ENCODE measurements around the gene CACNB4.
"Not testable (repeated sequence)": the region's sequence is repeated elsewhere in the genome, so short reads cannot be mapped to it uniquely, and the experiment has no call there.

CACNB4 gene

GRCh38 chr2:151945186-151945585 lies 153.7 kb downstream of the CACNB4 start:
- no peak overlapping the region for H3K27ac ChIP-seq
- no peaks in the 10 kb centered on the region for H3K36me3 ChIP-seq
- no peaks in the 10 kb centered on the region for H3K9me3 ChIP-seq (ENCODE audit: severe bottlenecking)
- no peak for DNase-seq
- no peak overlapping the region for H3K4me3 ChIP-seq (ENCODE audit: low read depth, low read length)
- H3K27me3 ChIP-seq (ENCODE audit: insufficient read depth, low read depth, severe bottlenecking): no peaks in the 10 kb centered on the region
- no peak for TF ChIP-seq CTCF (IDR thresholded peaks at IDR 0.05; ENCODE audit: low read depth, low read length)

GRCh38 chr2:151943461-151943860 lies 155.4 kb downstream of the CACNB4 start:
- Histone ChIP-seq H3K36me3 (no peaks in the 10 kb centered on the region), H3K27ac (no peak overlapping the region), H3K9me3 (ENCODE audit: severe bottlenecking) (no peaks in the 10 kb centered on the region), H3K4me3 (ENCODE audit: low read depth, low read length) (no peak overlapping the region), H3K27me3 (ENCODE audit: insufficient read depth, low read depth, severe bottlenecking) (no peaks in the 10 kb centered on the region)
- no peak for TF ChIP-seq CTCF (IDR thresholded peaks at IDR 0.05; ENCODE audit: low read depth, low read length)
- no peak for DNase-seq

GRCh38 chr2:151942540-151943205 lies 156.2 kb downstream of the CACNB4 start:
- not testable (repeated sequence) for H3K9me3 ChIP-seq (ENCODE audit: severe bottlenecking); H3K27ac ChIP-seq; DNase-seq; H3K4me3 ChIP-seq (ENCODE audit: low read depth, low read length); H3K36me3 ChIP-seq; H3K27me3 ChIP-seq (ENCODE audit: insufficient read depth, low read depth, severe bottlenecking)

- Histone ChIP-seq H3K27ac (no peak overlapping the region), H3K4me3 (ENCODE audit: low read depth, low read length) (no peak overlapping the region), H3K27me3 (ENCODE audit: insufficient read depth, low read depth, severe bottlenecking) (no peaks in the 10 kb centered on the region), H3K36me3 (no peaks in the 10 kb centered on the region), H3K9me3 (ENCODE audit: severe bottlenecking) (no peaks in the 10 kb centered on the region)
- DNase-seq: no peak
- no peak for TF ChIP-seq CTCF (IDR thresholded peaks at IDR 0.05; ENCODE audit: low read depth, low read length)
These were observed 160.9 kb downstream of the CACNB4 start for GRCh38 chr2:151937966-151938365.

GRCh38 chr2:151936626-151937025 lies 162.2 kb downstream of the CACNB4 start:
- no peaks in the 10 kb centered on the region for H3K36me3 ChIP-seq
- H3K27me3 ChIP-seq (ENCODE audit: insufficient read depth, low read depth, severe bottlenecking): no peaks in the 10 kb centered on the region
- no peak for DNase-seq
- no peak for TF ChIP-seq CTCF (IDR thresholded peaks at IDR 0.05; ENCODE audit: low read depth, low read length)
- H3K9me3 ChIP-seq (ENCODE audit: severe bottlenecking): no peaks in the 10 kb centered on the region
- no peak overlapping the region for H3K4me3 ChIP-seq (ENCODE audit: low read depth, low read length)
- no peak overlapping the region for H3K27ac ChIP-seq

- Histone ChIP-seq H3K9me3 (ENCODE audit: severe bottlenecking) (no peaks in the 10 kb centered on the region), H3K36me3 (no peaks in the 10 kb centered on the region), H3K27ac (no peak overlapping the region), H3K4me3 (ENCODE audit: low read depth, low read length) (no peak overlapping the region), H3K27me3 (ENCODE audit: insufficient read depth, low read depth, severe bottlenecking) (no peaks in the 10 kb centered on the region)
- TF ChIP-seq CTCF (IDR thresholded peaks at IDR 0.05; ENCODE audit: low read depth, low read length): no peak
- no peak for DNase-seq
These were observed 165.5 kb downstream of the CACNB4 start for GRCh38 chr2:151933266-151933804.

All from WERI-Rb-1 (cell line).